Measurements from ENCODE around the gene FUT8. TPM values are rescaled to one million over a fixed set of nuclear protein-coding genes. Genes with fewer than 3 reads are reported as not detected.

FUT8 gene
- total RNA-seq, 1 experiment from 2014 or later, result 129 TPM

DNA sequence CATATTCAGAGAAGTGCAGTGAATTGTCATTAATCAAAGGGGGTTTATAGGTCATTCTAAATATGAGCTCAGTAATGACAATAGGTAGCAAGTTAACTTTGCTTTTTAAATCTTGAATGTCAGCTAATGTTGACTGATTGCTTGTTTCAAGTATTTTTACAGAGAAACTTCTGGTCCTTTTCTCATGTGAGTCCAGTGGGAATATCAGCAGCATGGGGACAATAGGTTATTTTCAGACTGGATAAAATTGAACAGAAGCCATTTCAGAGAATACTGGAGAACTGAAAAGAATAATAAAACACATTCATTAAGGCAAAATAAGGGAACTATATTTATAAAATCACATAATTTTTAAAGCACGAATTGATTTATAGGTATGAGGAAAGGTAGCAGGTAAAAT is 78.7 kb downstream of the FUT8 start:
- H3K36me3 Mint-ChIP-seq (ENCODE audit: insufficient read depth, unreplicated experiment), result peaks cover 17% of the 10 kb centered on the region
- H3K4me1 Mint-ChIP-seq (ENCODE audit: low read depth, unreplicated experiment), result peaks cover 11% of the 10 kb centered on the region
- H3K27me3 Mint-ChIP-seq (ENCODE audit: unreplicated experiment), result no peaks in the 10 kb centered on the region
- intact Hi-C loops (cut with micrococcal nuclease; ENCODE audit: unreplicated experiment), result no loop called here
- CTCF ChIA-PET, result no interaction called here
- H3K9me3 Mint-ChIP-seq (ENCODE audit: low read depth, unreplicated experiment), result no peaks in the 10 kb centered on the region
- H3K27ac Mint-ChIP-seq (ENCODE audit: unreplicated experiment), result peak overlapping the region; percentile 36
- TF ChIP-seq, protein P1, sequence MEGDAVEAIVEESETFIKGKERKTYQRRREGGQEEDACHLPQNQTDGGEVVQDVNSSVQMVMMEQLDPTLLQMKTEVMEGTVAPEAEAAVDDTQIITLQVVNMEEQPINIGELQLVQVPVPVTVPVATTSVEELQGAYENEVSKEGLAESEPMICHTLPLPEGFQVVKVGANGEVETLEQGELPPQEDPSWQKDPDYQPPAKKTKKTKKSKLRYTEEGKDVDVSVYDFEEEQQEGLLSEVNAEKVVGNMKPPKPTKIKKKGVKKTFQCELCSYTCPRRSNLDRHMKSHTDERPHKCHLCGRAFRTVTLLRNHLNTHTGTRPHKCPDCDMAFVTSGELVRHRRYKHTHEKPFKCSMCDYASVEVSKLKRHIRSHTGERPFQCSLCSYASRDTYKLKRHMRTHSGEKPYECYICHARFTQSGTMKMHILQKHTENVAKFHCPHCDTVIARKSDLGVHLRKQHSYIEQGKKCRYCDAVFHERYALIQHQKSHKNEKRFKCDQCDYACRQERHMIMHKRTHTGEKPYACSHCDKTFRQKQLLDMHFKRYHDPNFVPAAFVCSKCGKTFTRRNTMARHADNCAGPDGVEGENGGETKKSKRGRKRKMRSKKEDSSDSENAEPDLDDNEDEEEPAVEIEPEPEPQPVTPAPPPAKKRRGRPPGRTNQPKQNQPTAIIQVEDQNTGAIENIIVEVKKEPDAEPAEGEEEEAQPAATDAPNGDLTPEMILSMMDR (IDR thresholded peaks at IDR 0.05; ENCODE audit: unreplicated experiment), result no peak
- no TSS peak for BruUV-seq (replicated peaks)
- H3K4me3 Mint-ChIP-seq (ENCODE audit: low read depth, unreplicated experiment), result no peak overlapping the region
- no peak for DNase-seq

DNA sequence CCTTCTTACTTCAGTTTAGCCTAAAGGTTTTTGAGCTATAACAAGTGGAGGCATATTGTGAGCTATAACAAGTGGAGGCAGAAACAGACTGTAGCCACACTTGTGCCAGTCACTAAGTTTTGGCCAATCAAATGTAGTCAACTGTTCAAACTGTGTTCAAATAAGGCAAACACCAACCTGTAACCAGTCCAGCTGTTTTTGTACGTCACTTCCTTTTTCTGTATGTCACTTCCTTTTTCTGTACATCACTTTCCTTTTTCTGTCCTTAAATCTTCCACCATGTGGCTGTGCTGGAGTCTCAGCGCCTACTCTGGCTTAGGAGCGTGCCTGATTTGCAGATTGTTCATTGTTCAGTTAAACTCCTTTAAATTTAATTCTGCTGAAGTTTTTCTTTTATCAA is 79.7 kb downstream of the FUT8 start:
- peaks cover 15% of the 10 kb centered on the region for H3K4me1 Mint-ChIP-seq (ENCODE audit: low read depth, unreplicated experiment)
- no TSS peak for BruUV-seq (replicated peaks)
- DNase-seq, result no peak
- CTCF ChIA-PET, result interaction anchor here (0.6 kb wide), 1 partner anchor 452 kb away, joined by 3 read pairs; no protein-coding TSS in a partner anchor
- intact Hi-C loops (cut with micrococcal nuclease; ENCODE audit: unreplicated experiment), result no loop called here
- H3K9me3 Mint-ChIP-seq (ENCODE audit: low read depth, unreplicated experiment), result no peaks in the 10 kb centered on the region
- no peaks in the 10 kb centered on the region for H3K27me3 Mint-ChIP-seq (ENCODE audit: unreplicated experiment)
- no peak overlapping the region for H3K4me3 Mint-ChIP-seq (ENCODE audit: low read depth, unreplicated experiment)
- TF ChIP-seq, protein P1 (IDR thresholded peaks at IDR 0.05; ENCODE audit: unreplicated experiment), result no peak
- H3K27ac Mint-ChIP-seq (ENCODE audit: unreplicated experiment), result peak overlapping the region; percentile 5
- H3K36me3 Mint-ChIP-seq (ENCODE audit: insufficient read depth, unreplicated experiment), result peaks cover 17% of the 10 kb centered on the region

DNA sequence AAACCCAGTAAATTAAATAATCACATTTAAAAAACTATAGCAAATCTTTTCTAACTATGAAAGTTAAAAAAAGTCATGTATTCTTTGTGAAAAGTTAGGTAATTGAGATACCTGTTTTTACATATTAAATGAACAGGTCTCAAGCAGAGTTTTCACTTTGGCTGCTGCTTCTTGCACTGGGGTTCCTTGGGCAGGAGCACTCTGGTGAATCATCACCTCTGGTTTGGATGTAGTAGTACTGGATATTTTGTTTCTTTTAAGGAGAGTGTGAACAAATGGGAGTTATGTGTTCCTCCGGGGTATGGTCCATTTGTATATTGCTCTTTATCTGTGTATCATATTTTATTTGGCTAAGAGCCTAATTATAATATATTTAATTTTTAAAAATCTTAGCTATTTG is 82.7 kb downstream of the FUT8 start:
- H3K4me3 Mint-ChIP-seq (ENCODE audit: low read depth, unreplicated experiment), result no peak overlapping the region
- intact Hi-C loops (cut with micrococcal nuclease; ENCODE audit: unreplicated experiment), result no loop called here
- TF ChIP-seq, protein P1 (IDR thresholded peaks at IDR 0.05; ENCODE audit: unreplicated experiment), result no peak
- H3K4me1 Mint-ChIP-seq (ENCODE audit: low read depth, unreplicated experiment), result peaks cover 9% of the 10 kb centered on the region
- no peak for DNase-seq
- no peaks in the 10 kb centered on the region for H3K27me3 Mint-ChIP-seq (ENCODE audit: unreplicated experiment)
- CTCF ChIA-PET, result no interaction called here
- H3K36me3 Mint-ChIP-seq (ENCODE audit: insufficient read depth, unreplicated experiment), result peaks cover 10% of the 10 kb centered on the region
- BruUV-seq (replicated peaks), result no TSS peak
- no peak overlapping the region for H3K27ac Mint-ChIP-seq (ENCODE audit: unreplicated experiment)
- H3K9me3 Mint-ChIP-seq (ENCODE audit: low read depth, unreplicated experiment), result no peaks in the 10 kb centered on the region

DNA sequence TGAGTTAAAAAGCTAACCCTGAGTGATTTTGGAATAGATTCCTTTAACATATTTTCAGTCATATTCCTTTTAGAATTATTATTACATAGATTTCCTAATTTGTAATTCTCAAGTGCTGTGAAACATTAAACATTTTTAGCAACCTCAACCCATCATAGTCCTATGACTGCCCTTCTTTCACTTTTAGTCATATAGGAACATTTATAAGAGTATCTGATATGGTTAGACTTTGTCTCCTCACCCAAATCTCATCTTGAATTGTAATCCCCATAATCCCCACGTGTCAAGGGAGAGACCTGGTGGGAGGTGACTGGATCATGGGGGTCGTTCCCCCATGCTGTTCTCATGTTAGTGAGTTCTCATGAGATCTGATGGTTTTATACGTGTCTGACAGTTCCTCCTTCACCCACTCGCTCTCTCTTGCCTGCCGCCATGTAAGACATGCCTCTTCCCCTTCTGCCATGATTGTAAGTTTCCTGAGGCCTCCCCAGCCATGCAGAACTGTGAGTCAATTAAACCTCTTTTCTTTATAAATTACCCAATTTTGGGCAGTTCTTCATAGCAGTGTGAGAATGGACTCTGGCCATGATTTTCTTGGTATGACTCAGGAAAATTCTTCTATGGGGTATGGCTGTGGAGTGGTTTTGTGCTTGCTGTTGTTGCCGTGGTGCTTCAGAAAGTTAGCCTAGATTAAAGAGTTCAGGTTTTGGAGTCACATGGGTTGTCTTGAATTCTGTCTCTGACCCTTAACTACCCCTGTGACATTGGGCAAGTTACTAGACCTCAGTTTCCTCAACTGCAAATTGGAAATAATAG is 83.9 kb downstream of the FUT8 start:
- Mint-ChIP-seq H3K4me3 (ENCODE audit: low read depth, unreplicated experiment) (no peak overlapping the region), H3K27me3 (ENCODE audit: unreplicated experiment) (no peaks in the 10 kb centered on the region), H3K27ac (ENCODE audit: unreplicated experiment) (no peak overlapping the region), H3K36me3 (ENCODE audit: insufficient read depth, unreplicated experiment) (peaks cover 6% of the 10 kb centered on the region), H3K4me1 (ENCODE audit: low read depth, unreplicated experiment) (peaks cover 21% of the 10 kb centered on the region), H3K9me3 (ENCODE audit: low read depth, unreplicated experiment) (no peaks in the 10 kb centered on the region)
- intact Hi-C loops (cut with micrococcal nuclease; ENCODE audit: unreplicated experiment), result no loop called here
- BruUV-seq (replicated peaks), result no TSS peak
- no peak for DNase-seq
- TF ChIP-seq, protein P1 (IDR thresholded peaks at IDR 0.05; ENCODE audit: unreplicated experiment), result no peak
- CTCF ChIA-PET, result no interaction called here

Measured in Calu3 (cell line).